ENCODE results near the gene MAD1L1.

The MAD1L1 gene

GRCh38 chr7:1969459-1970284 is 263.1 kb downstream of the MAD1L1 start:
- DNase-seq (ENCODE audit: low read depth): no peak

DNA sequence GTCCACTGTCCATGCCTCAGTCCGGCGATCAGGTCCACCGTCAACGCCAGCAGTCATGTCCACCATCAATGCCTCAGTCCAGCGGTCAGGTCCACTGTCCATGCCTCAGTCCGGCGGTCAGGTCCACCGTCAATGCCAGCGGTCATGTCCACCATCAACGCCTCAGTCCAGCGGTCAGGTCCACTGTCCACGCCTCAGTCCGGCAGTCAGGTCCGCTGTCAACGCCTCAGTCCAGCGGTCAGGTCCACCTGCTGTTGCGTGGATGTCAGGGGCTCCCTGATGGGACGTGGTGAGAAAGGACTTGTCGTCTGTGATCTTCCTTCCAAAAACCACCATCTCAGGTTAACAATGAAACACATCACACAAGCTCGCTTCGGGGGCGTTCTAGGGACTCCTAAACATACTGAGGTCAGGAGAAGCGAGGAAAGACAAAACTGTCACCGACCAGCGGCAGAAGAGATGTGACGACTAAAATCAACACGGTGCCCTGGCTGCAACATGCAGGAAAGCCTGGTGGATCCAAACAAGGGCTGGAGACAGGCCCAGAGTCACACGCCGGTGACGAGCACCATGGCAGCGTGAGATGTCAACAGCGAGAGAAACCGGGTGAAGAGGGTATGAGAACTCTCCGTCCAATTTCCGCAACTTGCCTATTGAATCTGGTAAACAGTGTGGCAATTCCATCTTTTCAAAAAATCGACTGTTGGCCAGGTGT is 264.2 kb downstream of the MAD1L1 start:
- no peak for DNase-seq (ENCODE audit: low read depth)

GRCh38 chr7:1967512-1968396 is 265.0 kb downstream of the MAD1L1 start:
- DNase-seq (ENCODE audit: low read depth): no peak

- DNase-seq (ENCODE audit: low read depth): no peak
Observed at GRCh38 chr7:1966631-1967200, 266.0 kb downstream of the MAD1L1 start.

GRCh38 chr7:1965579-1966294 is 267.0 kb downstream of the MAD1L1 start:
- DNase-seq (ENCODE audit: low read depth): no peak

GRCh38 chr7:1964913-1965578 is 267.7 kb downstream of the MAD1L1 start:
- no peak for DNase-seq (ENCODE audit: low read depth)

GRCh38 chr7:1964211-1964912 is 268.4 kb downstream of the MAD1L1 start:
- DNase-seq (ENCODE audit: low read depth): no peak

DNA sequence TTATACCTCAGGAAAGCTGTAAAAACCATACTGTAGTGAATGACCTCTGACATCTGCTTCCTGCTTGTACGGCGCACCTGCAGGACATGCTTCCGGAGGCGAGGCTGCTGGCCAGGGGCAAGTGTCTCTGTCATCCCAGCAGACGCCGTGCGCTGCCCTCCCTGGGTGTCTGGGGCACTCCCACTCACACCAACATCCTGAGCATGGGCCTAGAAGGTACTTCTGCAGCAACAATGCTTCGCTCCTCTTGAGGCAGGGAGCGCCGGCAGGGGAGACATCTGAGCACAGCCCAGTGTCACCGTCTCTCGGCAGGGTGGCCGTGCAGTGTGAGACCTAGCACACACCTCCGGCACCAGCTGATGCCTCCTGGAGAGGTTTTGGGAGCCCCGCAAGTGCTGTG is 269.2 kb downstream of the MAD1L1 start:
- no peak for DNase-seq (ENCODE audit: low read depth)

- DNase-seq (ENCODE audit: low read depth): no peak
Observed at GRCh38 chr7:1961701-1962276, 271.0 kb downstream of the MAD1L1 start.

DNA sequence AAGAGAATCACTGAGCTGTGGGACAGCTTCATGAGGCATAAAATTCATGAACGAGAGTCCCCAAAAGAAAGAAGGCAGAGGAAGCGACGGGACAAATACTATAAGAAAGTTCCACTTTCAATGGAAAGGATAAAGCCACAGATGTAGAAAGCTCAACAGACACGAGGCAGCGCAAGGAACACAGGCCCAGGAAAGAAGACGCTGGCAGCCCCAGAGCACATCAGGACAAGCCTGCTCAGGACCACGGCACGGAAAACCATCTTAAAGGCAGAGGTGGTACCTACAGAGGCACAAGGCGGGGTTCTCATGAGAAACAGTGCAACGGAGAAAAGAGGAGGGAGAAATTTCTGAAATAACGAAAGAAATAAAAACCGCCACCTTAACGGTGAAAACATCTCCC is 273.4 kb downstream of the MAD1L1 start:
- DNase-seq (ENCODE audit: low read depth): no peak

DNA sequence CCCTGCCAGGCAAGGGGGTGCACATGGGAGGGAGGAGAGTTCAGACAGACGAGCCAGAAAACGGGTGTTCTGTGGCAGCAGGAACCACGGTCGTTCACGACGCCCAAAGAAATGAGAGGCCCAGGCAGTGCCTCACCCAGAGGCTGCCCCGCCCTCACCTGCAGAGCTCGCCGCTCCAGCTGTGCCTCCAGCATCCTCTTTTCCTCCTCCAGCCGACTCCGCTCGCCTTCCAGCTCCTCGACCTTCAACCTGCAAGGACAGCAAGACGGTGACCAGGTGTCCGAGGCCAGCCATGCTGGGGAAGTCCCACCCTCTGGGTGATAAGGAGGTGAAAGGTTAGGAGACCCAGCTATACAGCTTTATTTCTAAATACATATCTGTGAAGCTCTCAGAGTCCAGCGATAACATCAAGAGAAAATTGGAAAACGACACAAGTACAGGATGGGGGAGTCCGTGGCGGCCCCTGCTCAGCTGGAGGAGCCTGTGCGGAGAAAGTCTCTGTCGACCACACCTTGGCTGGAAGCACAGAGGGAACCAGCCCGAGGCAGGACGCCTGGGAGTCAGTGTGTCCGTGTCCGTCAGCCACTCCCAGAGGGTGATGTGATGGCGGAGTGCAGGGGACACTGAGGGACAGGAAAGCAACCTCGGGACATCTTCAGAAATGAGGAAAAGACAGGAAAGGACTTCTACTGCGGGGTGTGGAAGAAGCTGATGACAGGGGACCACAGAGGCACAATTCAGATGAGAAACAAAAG is 275.1 kb downstream of the MAD1L1 start:
- no peak for DNase-seq (ENCODE audit: low read depth)

DNA sequence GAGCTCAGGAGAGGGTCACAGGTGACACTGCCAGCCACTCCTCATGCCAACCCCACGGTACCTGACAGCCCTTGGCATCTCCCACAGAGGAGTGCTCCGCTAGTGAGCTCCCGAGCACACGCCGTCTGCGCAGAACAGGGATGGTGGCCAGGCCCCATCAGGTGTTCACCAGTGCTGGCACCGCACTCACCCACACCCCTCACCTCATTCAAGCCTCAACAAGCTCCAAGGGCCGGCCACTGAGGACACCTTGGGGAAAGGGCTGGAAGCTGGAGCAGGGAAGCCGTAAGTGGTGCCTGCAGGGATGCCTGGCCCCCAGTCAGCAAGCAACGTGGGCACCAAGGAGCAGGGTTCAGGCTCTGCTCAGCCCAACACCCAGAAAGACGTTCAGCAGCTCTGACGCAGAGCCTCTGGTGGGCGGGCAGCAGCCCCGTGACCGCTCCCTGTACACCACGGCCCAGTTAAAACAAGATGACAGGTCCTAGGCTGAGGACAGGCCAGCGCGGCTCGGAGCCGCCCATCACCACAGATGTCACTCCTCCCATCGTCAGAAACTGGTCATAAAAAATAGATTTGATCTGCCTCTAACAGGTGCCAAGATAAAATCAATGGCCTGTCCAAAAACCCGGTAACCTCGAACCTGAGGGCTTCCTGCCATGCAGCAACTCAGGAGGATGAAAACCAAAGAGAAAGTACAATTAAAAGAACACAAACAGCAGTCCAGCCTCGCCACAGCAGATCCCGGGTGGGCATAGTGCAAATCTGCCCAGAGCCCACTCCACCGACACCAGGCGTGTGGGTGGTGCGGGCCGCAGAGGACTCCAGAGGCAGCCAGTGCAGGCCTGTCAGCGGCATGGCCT is 275.9 kb downstream of the MAD1L1 start:
- no peak for DNase-seq (ENCODE audit: low read depth)

- DNase-seq (ENCODE audit: low read depth): no peak
Observed at GRCh38 chr7:1956141-1956540, 276.6 kb downstream of the MAD1L1 start.

DNA sequence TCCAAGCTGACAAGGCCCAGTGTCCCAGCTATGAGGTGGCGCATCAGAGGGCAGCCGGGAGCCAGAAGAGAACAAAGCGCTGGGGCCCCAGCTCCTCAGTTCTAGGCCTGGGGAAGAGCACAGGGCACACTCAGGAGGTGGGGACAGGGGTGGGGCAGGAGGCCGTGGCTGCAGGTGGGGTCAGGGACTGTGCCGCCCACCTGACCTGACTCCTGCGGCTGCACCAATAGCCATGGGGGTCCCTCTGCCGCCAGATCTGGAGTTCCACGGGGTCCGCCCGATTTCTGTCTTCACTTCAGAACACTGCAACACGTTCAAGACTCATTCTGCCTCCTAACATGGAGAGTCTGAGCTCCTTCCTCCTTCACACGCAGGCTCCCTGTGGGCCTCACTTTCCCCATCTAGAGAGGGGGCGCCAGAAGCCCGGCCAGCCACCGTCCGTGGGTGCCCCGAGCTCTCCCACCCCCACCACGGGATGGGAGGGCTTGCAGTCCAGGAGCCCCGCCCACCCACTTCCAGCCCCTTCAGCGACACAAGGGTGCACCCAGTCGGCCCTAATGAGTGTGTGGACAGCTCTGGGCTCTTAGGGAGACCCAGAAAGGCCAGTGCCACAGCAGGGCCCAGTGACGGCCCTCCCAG is 278.3 kb downstream of the MAD1L1 start:
- no peak for DNase-seq (ENCODE audit: low read depth)

DNA sequence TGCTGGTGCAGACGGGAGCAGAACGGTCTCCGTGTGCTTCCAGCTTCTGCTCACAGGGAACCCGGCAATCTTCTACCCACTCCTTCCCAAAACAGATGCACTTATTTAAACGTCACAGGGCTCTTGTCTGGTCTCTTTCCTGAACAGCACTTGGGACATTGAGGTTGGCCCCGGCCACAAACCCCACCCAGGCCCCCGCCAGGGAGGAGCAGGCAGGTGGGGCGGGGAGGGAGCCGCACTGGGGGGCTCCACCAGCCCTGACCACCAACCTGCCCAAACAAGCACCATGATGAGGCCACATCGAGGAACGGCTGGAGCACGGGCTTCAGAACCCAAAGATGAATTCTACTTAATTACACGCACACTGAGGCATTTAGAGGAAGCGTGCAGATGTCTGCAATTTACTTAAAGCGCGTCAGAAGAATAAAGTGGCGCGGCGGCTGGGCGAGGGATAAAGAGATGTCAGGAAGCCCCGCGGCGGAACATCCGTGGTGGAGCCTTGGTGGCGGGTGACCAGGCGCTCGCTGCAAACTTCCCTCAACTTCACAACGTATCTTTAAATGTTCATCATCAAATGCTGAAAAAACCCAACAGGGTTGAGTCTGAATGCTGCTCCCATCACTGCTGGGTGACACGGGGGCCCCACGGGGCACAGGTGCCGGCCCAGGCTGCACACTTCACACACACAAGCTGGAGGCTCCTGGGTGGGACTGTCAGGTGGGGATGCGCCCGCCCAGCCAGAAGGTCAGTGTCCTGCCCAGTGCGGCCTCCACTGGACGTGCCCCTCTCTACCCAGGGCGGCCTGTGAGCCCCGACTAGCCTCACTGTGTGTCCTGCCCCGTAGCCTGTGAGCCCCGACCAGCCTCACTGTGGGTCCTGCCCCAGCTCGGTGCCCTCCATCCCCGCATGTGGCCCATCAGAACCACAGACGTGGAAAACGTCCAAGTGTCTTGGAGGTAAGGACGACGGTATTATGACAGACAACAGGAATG is 279.2 kb downstream of the MAD1L1 start:
- DNase-seq (ENCODE audit: low read depth): no peak

GRCh38 chr7:1952781-1953180 is 280.0 kb downstream of the MAD1L1 start:
- no peak for DNase-seq (ENCODE audit: low read depth)

All from fibroblast of gingiva (primary cell).